Loucy (cell line): Measurements from ENCODE around the gene MUSK.

Experiments
- H2AFZ ChIP-seq: fragments of 200-600 bp; sonication (generic); 2 replicates; pipeline ENCODE4 v1.6.0; 2016; ENCODE audit warnings: antibody characterized with exemption, mild to moderate bottlenecking, low read length, moderate library complexity
- H3F3A ChIP-seq: fragments of 200-600 bp; 2 replicates; pipeline ENCODE4 v1.6.0; 2016; ENCODE audit warnings: antibody characterized with exemption, low read depth, mild to moderate bottlenecking
- H3K27me3 ChIP-seq: fragments of 200-600 bp; sonication (generic); 2 replicates; pipeline ENCODE4 v1.6.1; 2014; ENCODE audit warnings: low read length, mild to moderate bottlenecking; ENCODE audit not compliant: insufficient read depth, poor library complexity, severe bottlenecking
- H3K36me3 ChIP-seq: fragments of 200-600 bp; sonication (generic); 2 replicates; pipeline ENCODE4 v1.6.1; 2016; ENCODE audit warnings: low read length; ENCODE audit not compliant: insufficient read depth
- H3K4me1 ChIP-seq: fragments of 200-600 bp; sonication (generic); 2 replicates; pipeline ENCODE4 v1.5.1; 2014; ENCODE audit warnings: low read length, mild to moderate bottlenecking; ENCODE audit not compliant: insufficient read depth, poor library complexity, severe bottlenecking
- H3K4me2 ChIP-seq: fragments of 200-600 bp; sonication (generic); 2 replicates; pipeline ENCODE4 v1.6.0; 2014; ENCODE audit warnings: antibody characterized with exemption, low read length, low read depth, mild to moderate bottlenecking; ENCODE audit not compliant: poor library complexity, severe bottlenecking
- H3K4me3 ChIP-seq: fragments of 200-600 bp; sonication (generic); 2 replicates; pipeline ENCODE4 v1.5.1; 2014; ENCODE audit warnings: low read length, mild to moderate bottlenecking, mixed read lengths; ENCODE audit not compliant: poor library complexity, severe bottlenecking
- H3K79me2 ChIP-seq: fragments of 200-600 bp; sonication (generic); 2 replicates; pipeline ENCODE4 v1.6.1; 2014; ENCODE audit warnings: low read length; ENCODE audit not compliant: insufficient read depth
- H3K9ac ChIP-seq: fragments of 200-600 bp; sonication (generic); 2 replicates; pipeline ENCODE4 v1.6.0; 2014; ENCODE audit warnings: mild to moderate bottlenecking, low read depth, low read length, moderate library complexity; ENCODE audit not compliant: poor library complexity, severe bottlenecking
- H3K9me2 ChIP-seq: fragments of 200-600 bp; sonication (generic); replicated peaks from 2 replicates; pipeline ENCODE4 v1.6.1; 2016; ENCODE audit warnings: low read depth, low read length, mixed read lengths
- H3K9me3 ChIP-seq: fragments of 200-600 bp; sonication (generic); 2 replicates; pipeline ENCODE4 v1.6.1; 2014; ENCODE audit warnings: mild to moderate bottlenecking, antibody characterized with exemption, low read length, low read depth; ENCODE audit not compliant: insufficient read depth
- H4K20me1 ChIP-seq: fragments of 200-600 bp; sonication (generic); 2 replicates; pipeline ENCODE4 v1.6.0; 2014; ENCODE audit warnings: antibody characterized with exemption, low read length, mild to moderate bottlenecking; ENCODE audit not compliant: insufficient read depth, poor library complexity, severe bottlenecking
- EZH2phosphoT487 ChIP-seq: fragments of 200-600 bp; IDR thresholded peaks from 2 replicates; pipeline ENCODE4 v1.6.1; 2018; ENCODE audit warnings: antibody characterized with exemption, mild to moderate bottlenecking, moderate library complexity, borderline replicate concordance
- TF ChIP-seq, protein P1 (sequence below): fragments of 200-600 bp; sonication (generic); conservative IDR thresholded peaks from 2 replicates; pipeline ENCODE4 v1.5.1; 2014; ENCODE audit warnings: mild to moderate bottlenecking, antibody characterized with exemption, low read length

Gene MUSK

GRCh38 chr9:110753731-110754231, 85.2 kb downstream of the MUSK start:
- Histone ChIP-seq H3F3A (no peaks in the 10 kb centered on the region), H2AFZ (no peak overlapping the region)
- no peak for TF ChIP-seq EZH2phosphoT487
- TF ChIP-seq, protein P1, sequence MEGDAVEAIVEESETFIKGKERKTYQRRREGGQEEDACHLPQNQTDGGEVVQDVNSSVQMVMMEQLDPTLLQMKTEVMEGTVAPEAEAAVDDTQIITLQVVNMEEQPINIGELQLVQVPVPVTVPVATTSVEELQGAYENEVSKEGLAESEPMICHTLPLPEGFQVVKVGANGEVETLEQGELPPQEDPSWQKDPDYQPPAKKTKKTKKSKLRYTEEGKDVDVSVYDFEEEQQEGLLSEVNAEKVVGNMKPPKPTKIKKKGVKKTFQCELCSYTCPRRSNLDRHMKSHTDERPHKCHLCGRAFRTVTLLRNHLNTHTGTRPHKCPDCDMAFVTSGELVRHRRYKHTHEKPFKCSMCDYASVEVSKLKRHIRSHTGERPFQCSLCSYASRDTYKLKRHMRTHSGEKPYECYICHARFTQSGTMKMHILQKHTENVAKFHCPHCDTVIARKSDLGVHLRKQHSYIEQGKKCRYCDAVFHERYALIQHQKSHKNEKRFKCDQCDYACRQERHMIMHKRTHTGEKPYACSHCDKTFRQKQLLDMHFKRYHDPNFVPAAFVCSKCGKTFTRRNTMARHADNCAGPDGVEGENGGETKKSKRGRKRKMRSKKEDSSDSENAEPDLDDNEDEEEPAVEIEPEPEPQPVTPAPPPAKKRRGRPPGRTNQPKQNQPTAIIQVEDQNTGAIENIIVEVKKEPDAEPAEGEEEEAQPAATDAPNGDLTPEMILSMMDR = no peak

GRCh38 chr9:110755179-110755578, 86.6 kb downstream of the MUSK start:
- Histone ChIP-seq H3K27me3 (no peaks in the 10 kb centered on the region), H3K4me3 (no peak overlapping the region), H3F3A (no peaks in the 10 kb centered on the region), H4K20me1 (no peaks in the 10 kb centered on the region), H3K36me3 (no peaks in the 10 kb centered on the region), H2AFZ (no peak overlapping the region), H3K9me2 (no peaks in the 10 kb centered on the region), H3K4me1 (no peaks in the 10 kb centered on the region), H3K9ac (no peak overlapping the region), H3K4me2 (no peak overlapping the region), H3K79me2 (no peaks in the 10 kb centered on the region), H3K9me3 (no peaks in the 10 kb centered on the region)
- TF ChIP-seq, protein P1 = no peak

More at GRCh38 chr9:110753731-110754231, 85.2 kb downstream of the MUSK start:
- Histone ChIP-seq H3K4me1 (no peaks in the 10 kb centered on the region), H3K9ac (no peak overlapping the region), H3K9me2 (no peaks in the 10 kb centered on the region), H3K4me3 (no peak overlapping the region), H3K4me2 (no peak overlapping the region), H4K20me1 (no peaks in the 10 kb centered on the region), H3K79me2 (no peaks in the 10 kb centered on the region), H3K9me3 (no peaks in the 10 kb centered on the region), H3K36me3 (no peaks in the 10 kb centered on the region), H3K27me3 (no peaks in the 10 kb centered on the region)

DNA sequence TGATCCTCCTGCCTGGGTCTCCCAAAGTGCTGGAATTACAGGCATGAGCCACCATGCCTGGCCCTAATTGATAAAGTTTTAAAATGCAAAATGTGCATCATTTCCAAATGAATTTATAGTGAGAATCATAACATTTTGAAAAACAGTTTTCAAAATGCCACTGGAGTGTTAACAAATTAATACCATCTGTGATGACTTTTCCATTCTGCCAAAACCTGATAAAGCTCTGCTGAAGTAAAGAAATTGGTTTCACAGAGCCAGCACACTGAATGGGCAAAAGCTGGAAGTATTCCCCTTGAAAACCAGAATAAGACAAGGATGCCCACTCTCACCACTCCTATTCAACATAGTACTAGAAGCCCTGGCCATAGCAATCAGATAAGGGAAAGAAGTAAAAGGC, 89.6 kb downstream of the MUSK start:
- Histone ChIP-seq H2AFZ (no peak overlapping the region), H3K4me2 (no peak overlapping the region), H3K79me2 (no peaks in the 10 kb centered on the region), H3K36me3 (no peaks in the 10 kb centered on the region), H3K4me1 (no peaks in the 10 kb centered on the region), H4K20me1 (no peaks in the 10 kb centered on the region), H3K9me2 (no peaks in the 10 kb centered on the region), H3F3A (no peaks in the 10 kb centered on the region), H3K27me3 (no peaks in the 10 kb centered on the region), H3K9me3 (no peaks in the 10 kb centered on the region), H3K9ac (no peak overlapping the region), H3K4me3 (no peak overlapping the region)
- TF ChIP-seq, protein P1 = no peak
- no peak for TF ChIP-seq EZH2phosphoT487
